Esophagus (tissue), 2 donors: ENCODE data around the gene CCDC124. TPM values are rescaled to one million over a fixed set of nuclear protein-coding genes. Genes with fewer than 3 reads are reported as not detected.
"Not testable (repeated sequence)": the region's sequence is repeated elsewhere in the genome, so short reads cannot be mapped to it uniquely, and the experiment has no call there.

Source experiments
- H3K27ac ChIP-seq, 2 donors: one replicate each; pipeline ENCODE4 v1.5.1; 2013; ENCODE audit warnings: low read depth in 2 of 2, mild to moderate bottlenecking in 2 of 2, inconsistent platforms in 1 of 2, low read length in 1 of 2, moderate library complexity in 1 of 2
- H3K27me3 ChIP-seq, 2 donors: one replicate each; pipeline ENCODE4 v1.6.1; 2013; ENCODE audit warnings: low read length in 2 of 2, control low read depth in 1 of 2, mild to moderate bottlenecking in 1 of 2; ENCODE audit not compliant: insufficient read depth in 2 of 2, control insufficient read depth in 1 of 2
- H3K36me3 ChIP-seq, 2 donors: one replicate each; pipeline ENCODE4 v1.6.1; 2013; ENCODE audit warnings: low read length in 1 of 2; ENCODE audit not compliant: control insufficient read depth in 2 of 2, insufficient read depth in 2 of 2
- H3K4me1 ChIP-seq, 2 donors: one replicate each; pipeline ENCODE4 v1.6.1; 2013; ENCODE audit warnings: low read length in 1 of 2; ENCODE audit not compliant: control insufficient read depth in 2 of 2, insufficient read depth in 2 of 2
- H3K4me3 ChIP-seq, 2 donors: one replicate each; pipeline ENCODE4 v1.5.1; 2013; ENCODE audit warnings: low read length in 2 of 2, mild to moderate bottlenecking in 2 of 2, low read depth in 1 of 2, moderate library complexity in 1 of 2
- H3K9me3 ChIP-seq, 2 donors: one replicate each; pipeline ENCODE4 v1.6.1; 2013; ENCODE audit warnings: mild to moderate bottlenecking in 2 of 2, low read depth in 1 of 2, low read length in 1 of 2, moderate library complexity in 1 of 2; ENCODE audit not compliant: control insufficient read depth in 2 of 2, insufficient read depth in 1 of 2
- WGBS, 2 donors: extraction: QIAGEN DNeasy Blood & Tissue Kit; methylation state at CpG; one replicate each; pipeline ENCODE4 v1.1.7; 2013; 5-methylcytosine and 5-hydroxymethylcytosine counted together
- polyA plus RNA-seq, 2 donors: library from polyadenylated mRNA; stranded (reverse); fragments of 200-250 nt; gene quantifications; one replicate each; pipeline ENCODE4 v1.2.3, GENCODE V29; 2013
- donor health status: healthy with polysubstance abuse.
- donor health status: Bipolar disorder and iron deficiency.

CCDC124 gene
- polyA plus RNA-seq, 2 donors = 101 to 111 TPM

DNA sequence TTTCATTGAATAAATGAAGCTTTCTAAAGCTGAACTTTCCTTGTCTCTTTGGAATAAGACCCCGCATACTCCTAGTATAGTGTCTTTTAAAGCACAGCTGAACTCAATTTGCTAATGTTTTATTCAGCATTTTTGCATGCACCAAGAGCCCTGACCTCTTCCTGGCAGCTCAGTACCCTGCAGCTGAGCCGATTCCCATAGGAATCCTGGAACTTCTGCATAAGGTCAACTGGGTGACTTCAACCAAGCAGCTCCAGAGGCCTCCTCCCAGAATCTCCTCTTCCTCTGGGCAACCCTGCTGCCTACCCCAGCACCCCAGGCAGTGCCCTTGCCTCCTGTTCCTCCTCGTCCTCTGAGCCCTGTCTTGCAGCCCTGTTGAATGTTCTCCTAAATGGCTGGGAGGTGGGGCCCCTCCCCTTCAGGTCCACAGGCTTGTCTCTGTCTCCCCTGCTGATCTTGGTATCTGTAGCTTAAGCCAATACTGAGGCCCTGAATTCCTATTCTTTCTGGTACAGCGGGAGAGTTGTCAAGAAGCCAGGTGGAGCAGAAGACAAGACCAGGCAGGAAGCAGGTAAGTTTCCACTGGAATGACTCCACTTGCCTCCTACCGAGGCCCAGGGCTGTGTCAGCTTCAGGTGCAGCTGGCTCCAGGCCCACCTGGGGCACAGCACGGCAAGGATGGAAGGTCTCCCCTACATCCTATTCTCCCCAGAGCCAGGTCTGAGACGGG, 23.6 kb upstream of the CCDC124 start:
- H3K4me1 ChIP-seq = peaks cover 0 to 3% of the 10 kb centered on the region in 2 donors
- no peaks in the 10 kb centered on the region for H3K36me3 ChIP-seq
- H3K9me3 ChIP-seq = no peaks in the 10 kb centered on the region
- H3K4me3 ChIP-seq = no peak overlapping the region
- H3K27me3 ChIP-seq = no peaks in the 10 kb centered on the region
- peak overlapping the region in 1 of 2 donors; percentile 18 for H3K27ac ChIP-seq
- WGBS, 2 donors = 37 to 40% methylated on average over 7 of the region's 7 CpGs

DNA sequence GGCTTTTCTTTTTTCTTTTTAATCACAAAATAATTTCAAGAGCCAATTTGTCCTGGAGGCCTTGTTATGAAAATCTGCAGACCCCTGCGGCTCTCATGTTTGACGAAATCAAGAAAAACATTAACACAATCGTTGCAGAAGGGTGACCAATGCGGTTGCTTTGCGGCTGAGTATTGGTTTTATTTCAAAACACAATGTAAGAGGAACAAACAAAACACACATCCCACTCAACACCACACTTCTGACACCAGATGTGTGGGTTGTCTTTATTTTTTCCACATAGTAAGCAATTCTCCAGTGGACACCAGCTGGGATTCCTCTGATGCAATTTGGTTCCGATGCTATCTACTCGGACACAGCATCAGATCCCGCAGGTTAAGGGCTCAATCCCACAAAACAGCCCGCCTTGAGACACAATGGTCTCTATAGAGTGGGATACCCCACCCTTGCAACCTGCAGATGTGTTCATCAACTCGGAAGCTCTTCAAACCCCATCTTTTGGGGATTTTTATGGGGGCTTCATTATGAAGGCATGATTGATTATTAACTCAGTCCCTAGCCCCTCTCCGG, 21.9 kb upstream of the CCDC124 start:
- WGBS, 2 donors = 82% methylated on average over 11 of the region's 11 CpGs
- H3K27me3 ChIP-seq = no peaks in the 10 kb centered on the region
- no peak overlapping the region for H3K4me3 ChIP-seq
- H3K27ac ChIP-seq = no peak overlapping the region
- no peaks in the 10 kb centered on the region for H3K36me3 ChIP-seq
- H3K9me3 ChIP-seq = no peaks in the 10 kb centered on the region
- H3K4me1 ChIP-seq = peaks cover 0 to 3% of the 10 kb centered on the region in 2 donors

DNA sequence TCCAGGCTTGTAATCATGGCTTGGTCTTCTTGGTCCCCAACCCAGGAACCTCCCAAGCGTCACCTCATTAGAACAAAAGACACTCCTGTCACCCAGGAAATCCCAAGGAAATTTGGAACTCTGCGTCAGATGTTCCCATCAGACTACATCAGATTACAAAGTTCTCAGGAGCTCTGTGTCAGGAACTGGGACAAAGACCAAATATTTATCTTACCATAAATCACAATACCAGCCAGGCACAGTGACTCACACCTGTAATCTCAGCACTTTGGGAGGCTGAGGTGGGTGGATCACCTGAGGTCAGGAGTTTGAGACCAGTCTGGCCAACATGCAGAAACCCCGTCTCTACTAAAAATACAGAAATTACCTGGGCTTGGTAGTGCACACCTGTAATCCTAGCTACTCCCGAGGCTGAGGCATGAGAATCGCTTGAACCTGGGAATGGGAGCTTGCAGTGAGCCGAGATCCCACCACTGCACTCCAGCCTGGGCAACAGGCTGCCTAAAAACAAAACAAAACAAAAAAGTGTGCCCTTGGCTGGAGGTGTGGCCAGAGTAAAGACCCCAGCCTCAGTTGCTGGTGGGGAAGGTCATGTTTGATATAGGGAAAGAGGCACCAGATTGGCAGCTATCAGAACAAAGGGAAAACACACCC, 16.7 kb upstream of the CCDC124 start:
- no peaks in the 10 kb centered on the region for H3K36me3 ChIP-seq
- H3K27me3 ChIP-seq = no peaks in the 10 kb centered on the region
- 46 to 48% methylated on average over 6 of the region's 6 CpGs for WGBS, 2 donors
- H3K4me3 ChIP-seq = no peak overlapping the region
- H3K4me1 ChIP-seq = no peaks in the 10 kb centered on the region
- H3K27ac ChIP-seq = no peak overlapping the region
- H3K9me3 ChIP-seq = no peaks in the 10 kb centered on the region

DNA sequence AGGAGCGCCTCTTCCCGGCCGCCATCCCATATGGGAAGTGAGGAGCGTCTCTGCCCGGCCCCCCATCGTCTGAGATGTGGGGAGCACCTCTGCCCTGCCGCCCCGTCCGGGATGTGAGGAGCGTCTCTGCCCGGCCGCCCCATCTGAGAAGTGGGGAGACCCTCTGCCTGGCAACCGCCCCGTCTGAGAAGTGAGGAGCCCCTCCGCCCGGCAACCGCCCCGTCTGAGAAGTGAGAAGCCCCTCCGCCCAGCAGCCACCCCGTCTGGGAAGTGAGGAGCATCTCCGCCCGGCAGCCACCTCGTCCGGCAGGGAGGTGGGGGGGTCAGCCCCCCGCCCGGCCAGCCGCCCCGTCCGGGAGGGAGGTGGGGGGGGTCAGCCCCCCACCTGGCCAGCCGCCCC, 14.7 kb upstream of the CCDC124 start:
- H3K27me3 ChIP-seq, H3K4me1 ChIP-seq, H3K4me3 ChIP-seq, H3K36me3 ChIP-seq, H3K27ac ChIP-seq, H3K9me3 ChIP-seq: not testable (repeated sequence)
- WGBS, 2 donors = 89 to 97% methylated on average over 11 to 26 of the region's 30 CpGs

DNA sequence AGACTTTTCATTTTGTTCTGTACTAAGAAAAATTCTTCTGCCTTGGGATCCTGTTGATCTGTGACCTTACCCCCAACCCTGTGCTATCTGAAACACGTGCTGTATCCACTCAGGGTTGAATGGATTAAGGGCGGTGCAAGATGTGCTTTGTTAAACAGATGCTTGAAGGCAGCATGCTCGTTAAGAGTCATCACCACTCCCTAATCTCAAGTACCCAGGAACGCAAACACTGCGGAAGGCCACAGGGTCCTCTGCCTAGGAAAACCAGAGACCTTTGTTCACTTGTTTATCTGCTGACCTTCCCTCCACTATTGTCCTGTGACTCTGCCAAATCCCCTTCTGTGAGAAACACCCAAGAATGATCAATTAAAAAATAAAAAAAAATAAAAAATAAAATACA, 13.7 kb upstream of the CCDC124 start:
- not testable (repeated sequence) for H3K27ac ChIP-seq

DNA sequence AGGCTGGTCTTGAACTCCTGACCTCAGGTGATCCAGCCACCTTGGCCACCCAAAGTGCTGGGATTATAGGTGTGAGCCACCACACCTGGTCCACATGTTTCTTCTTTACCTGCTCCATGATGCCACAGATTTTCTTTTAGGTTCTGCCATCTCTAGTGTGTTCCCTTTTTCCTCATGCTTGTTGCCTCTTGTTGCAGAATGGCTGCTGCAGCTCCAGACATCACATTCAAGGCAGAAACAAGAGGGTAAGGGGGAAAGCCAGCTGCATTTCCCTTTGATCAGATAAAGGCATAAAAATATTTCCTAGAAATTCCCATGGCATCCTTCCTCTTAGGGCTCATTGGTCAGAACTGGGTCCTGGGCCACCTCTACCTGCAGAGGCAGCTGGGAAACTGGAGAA, 12.3 kb upstream of the CCDC124 start:
- no peak overlapping the region for H3K4me3 ChIP-seq
- no peaks in the 10 kb centered on the region for H3K9me3 ChIP-seq
- no peaks in the 10 kb centered on the region for H3K4me1 ChIP-seq
- no peak overlapping the region for H3K27ac ChIP-seq
- H3K36me3 ChIP-seq = no peaks in the 10 kb centered on the region
- H3K27me3 ChIP-seq = no peaks in the 10 kb centered on the region

More for the DNA sequence above, 13.7 kb upstream of the CCDC124 start:
- not testable (repeated sequence) for H3K36me3 ChIP-seq, H3K9me3 ChIP-seq, H3K4me3 ChIP-seq, H3K27me3 ChIP-seq, H3K4me1 ChIP-seq
- 40 to 59% methylated on average over 5 of the region's 5 CpGs for WGBS, 2 donors

DNA sequence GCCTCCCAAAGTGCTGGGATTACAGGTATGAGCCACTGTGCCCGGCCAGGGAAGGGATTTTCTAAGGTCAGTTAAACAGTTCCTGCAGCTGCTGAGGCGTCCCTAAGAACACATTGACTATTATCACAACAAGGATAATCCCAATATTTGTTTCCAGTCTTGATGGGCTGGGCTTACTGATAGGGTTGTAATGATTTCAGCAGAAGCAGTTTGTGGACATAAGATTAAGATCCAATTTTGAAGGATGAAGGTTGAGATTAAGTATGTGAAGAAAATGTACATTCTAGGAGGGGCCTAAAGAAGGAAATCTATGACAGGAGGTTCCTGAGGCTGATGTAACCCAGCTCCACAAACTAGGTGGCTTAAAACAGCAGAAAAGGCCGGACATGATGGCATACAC, 10.7 kb upstream of the CCDC124 start:
- Histone ChIP-seq H3K36me3 (no peaks in the 10 kb centered on the region), H3K27ac (no peak overlapping the region), H3K9me3 (no peaks in the 10 kb centered on the region), H3K27me3 (no peaks in the 10 kb centered on the region), H3K4me3 (no peak overlapping the region), H3K4me1 (no peaks in the 10 kb centered on the region)
- 60 to 71% methylated on average over 3 of the region's 3 CpGs for WGBS, 2 donors

DNA sequence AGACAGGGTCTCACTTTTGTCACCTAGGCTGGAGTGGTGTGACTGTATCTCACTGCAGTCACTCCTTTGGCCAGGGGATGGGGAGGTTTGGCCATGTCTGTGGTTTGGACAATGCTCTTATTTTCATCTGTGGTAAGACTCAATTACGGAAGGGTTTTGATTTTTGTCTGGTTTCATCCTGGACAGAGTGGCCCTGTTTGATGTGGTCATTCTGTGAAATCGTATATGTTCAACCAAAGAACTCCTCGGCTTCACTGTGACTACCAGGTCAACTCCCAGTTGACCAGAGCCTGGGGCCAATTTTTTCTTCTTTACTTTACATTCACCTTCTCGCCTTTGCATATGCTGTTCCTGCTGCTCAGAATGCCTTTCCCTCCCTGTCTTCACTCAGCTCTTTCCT, 6.8 kb upstream of the CCDC124 start:
- H3K27ac ChIP-seq = no peak overlapping the region
- H3K4me3 ChIP-seq = no peak overlapping the region
- no peaks in the 10 kb centered on the region for H3K9me3 ChIP-seq
- H3K27me3 ChIP-seq = no peaks in the 10 kb centered on the region
- H3K4me1 ChIP-seq = no peaks in the 10 kb centered on the region
- WGBS, 2 donors = 73 to 74% methylated on average over 4 of the region's 4 CpGs
- H3K36me3 ChIP-seq = no peaks in the 10 kb centered on the region

DNA sequence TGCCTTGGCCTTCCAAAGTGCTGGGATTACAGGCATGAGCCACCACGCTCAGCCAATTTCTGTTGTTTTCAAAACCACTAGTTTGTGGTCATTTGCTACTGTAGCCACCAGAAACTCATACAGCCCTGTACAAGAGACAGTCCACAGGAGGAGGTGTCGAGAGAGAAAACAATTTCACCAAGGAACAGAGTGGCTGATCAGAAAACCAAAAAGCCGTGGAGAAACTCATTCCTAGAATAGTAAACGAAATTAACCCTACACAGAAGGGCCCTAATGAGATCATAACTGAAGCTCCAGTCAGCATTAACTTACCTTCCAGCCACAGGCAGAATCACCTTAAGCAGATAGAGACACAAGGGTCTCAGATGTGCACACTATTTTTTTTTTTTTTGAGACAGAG, 3.8 kb upstream of the CCDC124 start:
- WGBS, 2 donors = 58 to 68% methylated on average over 4 of the region's 4 CpGs
- Histone ChIP-seq H3K9me3 (no peaks in the 10 kb centered on the region), H3K27ac (no peak overlapping the region), H3K4me3 (no peak overlapping the region), H3K4me1 (peaks cover 0 to 4% of the 10 kb centered on the region in 2 donors), H3K36me3 (no peaks in the 10 kb centered on the region), H3K27me3 (no peaks in the 10 kb centered on the region)
